K562 (cell line): ENCODE data around the gene ZW10. TPM values are rescaled to one million over a fixed set of nuclear protein-coding genes. Genes with fewer than 3 reads are reported as not detected.

Experiments used
- BCOR ChIP-seq: fragments of 450-650 bp; IDR thresholded peaks from 2 replicates; pipeline ENCODE4 v1.6.1; 2016
- HBP1 ChIP-seq: fragments of 450-650 bp; formaldehyde crosslinking; IDR thresholded peaks from 2 replicates; pipeline ENCODE4 v1.4.0; 2022; ENCODE audit warnings: missing genetic modification characterization
- HLTF ChIP-seq: fragments of 450-650 bp; IDR thresholded peaks from 2 replicates; pipeline ENCODE4 v1.6.1; 2016
- MNT ChIP-seq, 2 experiments: fragments of 450-650 bp; conservative IDR thresholded peaks; 2 replicates each; pipeline ENCODE4 v1.6.1; 2017; ENCODE audit warnings: mild to moderate bottlenecking in 2 of 2, moderate library complexity in 2 of 2
- PBX2 ChIP-seq, 2 experiments: IDR thresholded peaks in 1 of 2; conservative IDR thresholded peaks in 1 of 2; 2 replicates each; pipeline ENCODE4 v1.6.1; 2016; ENCODE audit warnings: low read depth in 2 of 2, mild to moderate bottlenecking in 1 of 2, missing compliant biosample characterization in 1 of 2, missing genetic modification characterization in 1 of 2, moderate library complexity in 1 of 2
- ZBTB2 ChIP-seq: fragments of 450-650 bp; IDR thresholded peaks from 2 replicates; pipeline ENCODE4 v1.6.1; 2016; ENCODE audit warnings: antibody characterized with exemption
- ZBTB40 ChIP-seq, 2 experiments: fragments of 450-650 bp in 1 of 2; sonication (generic) in 1 of 2; formaldehyde crosslinking in 1 of 2; IDR thresholded peaks; 2 replicates each; pipeline versions ENCODE4 v1.7.1 to v1.9.0; 2016 to 2022; ENCODE audit warnings: inconsistent platforms in 1 of 2, mild to moderate bottlenecking in 1 of 2, missing genetic modification reagents in 1 of 2
- ZFX ChIP-seq: sonication (generic); formaldehyde crosslinking; IDR thresholded peaks from 2 replicates; pipeline ENCODE4 v1.8.0; 2022; ENCODE audit warnings: mild to moderate bottlenecking, missing genetic modification reagents, moderate library complexity
- ZNF146 ChIP-seq: IDR thresholded peaks from one replicate; pipeline ENCODE4 v1.6.1; 2018; ENCODE audit warnings: missing compliant biosample characterization; ENCODE audit not compliant: unreplicated experiment
- ZNF24 ChIP-seq: fragments of 450-650 bp; IDR thresholded peaks from 2 replicates; pipeline ENCODE4 v1.6.1; 2016
- polyA plus RNA-seq, 8 experiments: library from polyadenylated mRNA; depleted of rRNA in 4 of 8; stranded (reverse) in 5 of 8; unstranded in 3 of 8; fragments of >200 nt; fragmentation: Nextera tagmentation in 2 of 8; fragmentation: Illumina TruSeq in 1 of 8; extraction: Ambion mirVana in 2 of 8; extraction: Trizol in 1 of 8; gene quantifications; 2 replicates each; pipeline versions ENCODE4 v1.2.1 to v1.2.3, GENCODE V29; 2011 to 2014; ENCODE audit warnings: inconsistent platforms in 1 of 8, missing spikeins in 1 of 8
- total RNA-seq, 7 experiments: library from RNA; depleted of rRNA in 6 of 7; stranded (reverse); fragments of >200 nt in 6 of 7; fragmentation: Illumina TruSeq in 2 of 7; extraction: Trizol in 2 of 7; gene quantifications; 2 replicates each; pipeline versions ENCODE4 v1.2.1 to v1.2.3, GENCODE V29; 2011 to 2021; ENCODE audit warnings: low replicate concordance in 1 of 7

Gene ZW10
- total and polyA plus RNA-seq, 9 of the 15 experiments (the other 6 are each of a cell fraction or from before 2014, with no cell fraction given): 9.4 to 37.7 (median 25.0) TPM

GRCh38 chr11:113728814-113729213 is 44.7 kb downstream of the ZW10 start (continued):
- TF ChIP-seq BCOR: no peak
- TF ChIP-seq ZNF24: no peak
- TF ChIP-seq HLTF: no peak
- TF ChIP-seq ZBTB40 (IDR thresholded peaks at IDR 0.05): no peak
- TF ChIP-seq ZBTB40 (CRISPR knock-in tag; IDR thresholded peaks at IDR 0.05): no peak
- TF ChIP-seq HBP1: no peak
- TF ChIP-seq ZBTB2: no peak
- no peak for TF ChIP-seq ZFX (CRISPR knock-in tag)
- TF ChIP-seq MNT (conservative IDR thresholded peaks at IDR 0.05): no peak
- no peak for TF ChIP-seq ZNF146 (CRISPR knock-in tag)
- no peak for TF ChIP-seq PBX2 (CRISPR knock-in tag; IDR thresholded peaks at IDR 0.05; ENCODE audit: low read depth)
- peak; percentile 63 for TF ChIP-seq PBX2 (tag; conservative IDR thresholded peaks at IDR 0.05; ENCODE audit: low read depth)
